ENCODE measurements around the gene TIMMDC1. TPM values are rescaled to one million over a fixed set of nuclear protein-coding genes. Genes with fewer than 3 reads are reported as not detected.
"Not testable (repeated sequence)": the region's sequence is repeated elsewhere in the genome, so short reads cannot be mapped to it uniquely, and the experiment has no call there.

TIMMDC1 gene
- total and polyA plus RNA-seq, 2 of the 4 experiments (the other 2 are of a cell fraction): 52.5 to 56.6 TPM

DNA sequence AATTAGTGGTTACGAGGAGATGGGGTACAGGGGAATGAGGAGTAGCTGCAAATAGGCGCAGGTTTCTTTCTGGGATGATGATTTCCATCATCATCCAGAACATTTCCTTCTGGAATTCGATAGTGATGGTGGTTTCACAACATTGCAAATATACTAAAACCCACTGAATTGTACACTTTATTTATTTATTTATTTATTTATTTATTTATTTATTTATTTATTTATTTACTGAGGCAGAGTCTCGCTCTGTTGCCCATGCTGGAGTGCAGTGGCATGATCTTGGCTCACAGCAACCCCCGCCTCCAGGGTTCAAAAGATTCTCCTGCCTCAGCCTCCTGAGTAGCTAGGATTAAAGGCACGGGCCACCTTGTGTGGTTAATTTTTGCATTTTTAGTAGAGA is 54.6 kb downstream of the TIMMDC1 start:
- H3K9me1 ChIP-seq (ENCODE audit: insufficient read depth, low read length); H3K4ac ChIP-seq (ENCODE audit: low read depth, low read length); H4K20me1 ChIP-seq (ENCODE audit: insufficient read depth, low read length); ATAC-seq (ENCODE audit: low read depth); H2BK120ac ChIP-seq (ENCODE audit: low read depth, low read length); in situ Hi-C loops (cut with MboI; ENCODE audit: low sequenced_read_pairs); H3K4me1 ChIP-seq (ENCODE audit: control insufficient read depth, insufficient read depth, low read length); BruUV-seq (replicated peaks); H2BK15ac ChIP-seq (ENCODE audit: low read depth, low read length); H4K91ac ChIP-seq (ENCODE audit: insufficient read depth, low read depth, low read length); H3K36me3 ChIP-seq (ENCODE audit: control insufficient read depth, insufficient read depth, low read length); H2AK9ac ChIP-seq (replicated peaks; ENCODE audit: low read depth, low read length, poor library complexity); H3K79me1 ChIP-seq (ENCODE audit: low read depth in 1 of 2, low read length in 2 of 2); intact Hi-C loops (cut with micrococcal nuclease); H3K27ac ChIP-seq (ENCODE audit: insufficient read depth, low read length); H2BK5ac ChIP-seq (ENCODE audit: low read depth, low read length, poor library complexity, severe bottlenecking); H2AFZ ChIP-seq (replicated peaks; ENCODE audit: low read length, poor library complexity); CTCF ChIA-PET; POLR2A ChIA-PET (ENCODE audit: unreplicated experiment); DNase-seq; H3K4me2 ChIP-seq (ENCODE audit: low read depth, low read length); H3K4me3 ChIP-seq (ENCODE audit: insufficient read depth, low read depth, low read length); H3K18ac ChIP-seq (ENCODE audit: low read depth, low read length); H2BK20ac ChIP-seq (ENCODE audit: low read depth, low read length); H4K8ac ChIP-seq (ENCODE audit: low read depth in 2 of 2, low read length in 2 of 2); H3K23ac ChIP-seq (ENCODE audit: low read depth, low read length); H2AK5ac ChIP-seq (ENCODE audit: low read depth, low read length); H3K56ac ChIP-seq (ENCODE audit: extremely low read depth, insufficient read depth, low read length); H3K9ac ChIP-seq (ENCODE audit: low read depth, low read length); H3K14ac ChIP-seq (replicated peaks; ENCODE audit: low read depth, low read length); H4K5ac ChIP-seq (ENCODE audit: low read depth, low read length); dilution Hi-C loops (cut with HindIII; ENCODE audit: low sequenced_read_pairs, unreplicated experiment); H3K9me3 ChIP-seq (ENCODE audit: control insufficient read depth, insufficient read depth, low read length): not testable (repeated sequence)
- H3K27me3 ChIP-seq (ENCODE audit: control insufficient read depth, insufficient read depth, low read length): peaks cover 21% of the 10 kb centered on the region
- WGBS, 2 experiments (ENCODE audit: extremely low coverage in 2 of 2, insufficient read length in 1 of 2): no CpG with 5 or more reads among the region's 6 CpGs

Data from IMR-90 (cell line).